ENCODE results near the gene FNBP1L. TPM values are rescaled to one million over a fixed set of nuclear protein-coding genes. Genes with fewer than 3 reads are reported as not detected.
"Not testable (repeated sequence)": the region's sequence is repeated elsewhere in the genome, so short reads cannot be mapped to it uniquely, and the experiment has no call there.

FNBP1L gene
- total RNA-seq, 1 donor from 2014 or later, result 50.0 TPM

DNA sequence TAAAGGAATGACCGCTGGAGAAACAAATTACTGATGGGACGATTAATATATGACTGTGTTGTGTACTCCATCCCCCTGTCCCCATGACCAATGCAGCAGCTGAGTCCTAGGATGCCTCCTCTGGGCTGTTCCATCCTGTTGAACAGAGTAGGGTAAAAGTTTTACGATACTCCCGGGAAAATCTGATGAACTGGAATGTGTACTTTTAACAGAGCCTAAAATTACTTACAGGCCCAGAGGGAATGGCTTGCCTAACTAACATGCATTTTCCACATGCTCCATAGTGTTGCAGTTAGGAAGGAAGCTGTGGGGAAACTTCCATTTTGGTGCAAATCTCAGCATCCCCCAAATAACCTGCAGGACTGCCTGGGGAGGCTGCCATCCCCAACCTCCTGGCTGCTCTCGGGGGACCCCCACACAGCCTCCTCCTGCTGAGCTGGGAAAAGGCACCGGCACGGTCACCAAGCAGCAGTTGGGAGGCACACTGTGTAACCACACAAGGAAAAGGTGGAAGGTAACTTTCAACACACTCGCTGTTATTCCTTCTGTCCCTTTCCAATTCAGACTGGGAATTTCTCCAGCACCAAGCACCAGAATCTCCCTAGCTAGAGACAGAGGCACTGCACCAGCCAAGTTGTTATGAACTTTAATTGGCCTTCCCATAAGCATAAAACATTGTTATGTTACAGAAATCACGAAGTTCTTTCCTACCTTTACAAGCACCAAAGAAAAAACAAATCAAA, 136.5 kb downstream of the FNBP1L start:
- intact Hi-C loops (cut with DNase I), result no loop called here
- TF ChIP-seq, protein P1, sequence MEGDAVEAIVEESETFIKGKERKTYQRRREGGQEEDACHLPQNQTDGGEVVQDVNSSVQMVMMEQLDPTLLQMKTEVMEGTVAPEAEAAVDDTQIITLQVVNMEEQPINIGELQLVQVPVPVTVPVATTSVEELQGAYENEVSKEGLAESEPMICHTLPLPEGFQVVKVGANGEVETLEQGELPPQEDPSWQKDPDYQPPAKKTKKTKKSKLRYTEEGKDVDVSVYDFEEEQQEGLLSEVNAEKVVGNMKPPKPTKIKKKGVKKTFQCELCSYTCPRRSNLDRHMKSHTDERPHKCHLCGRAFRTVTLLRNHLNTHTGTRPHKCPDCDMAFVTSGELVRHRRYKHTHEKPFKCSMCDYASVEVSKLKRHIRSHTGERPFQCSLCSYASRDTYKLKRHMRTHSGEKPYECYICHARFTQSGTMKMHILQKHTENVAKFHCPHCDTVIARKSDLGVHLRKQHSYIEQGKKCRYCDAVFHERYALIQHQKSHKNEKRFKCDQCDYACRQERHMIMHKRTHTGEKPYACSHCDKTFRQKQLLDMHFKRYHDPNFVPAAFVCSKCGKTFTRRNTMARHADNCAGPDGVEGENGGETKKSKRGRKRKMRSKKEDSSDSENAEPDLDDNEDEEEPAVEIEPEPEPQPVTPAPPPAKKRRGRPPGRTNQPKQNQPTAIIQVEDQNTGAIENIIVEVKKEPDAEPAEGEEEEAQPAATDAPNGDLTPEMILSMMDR (IDR thresholded peaks at IDR 0.05), result no peak
- peak overlapping the region; percentile 32 for H3K4me3 ChIP-seq
- peaks cover 61% of the 10 kb centered on the region for H3K36me3 ChIP-seq
- peak overlapping the region; percentile 76 for H3K27ac ChIP-seq
- H3K9me3 ChIP-seq, result no peaks in the 10 kb centered on the region
- no peaks in the 10 kb centered on the region for H3K27me3 ChIP-seq
- H3K4me1 ChIP-seq, result peaks cover 24% of the 10 kb centered on the region
- DNase-seq, result no peak
- peak; percentile 27 for ATAC-seq

DNA sequence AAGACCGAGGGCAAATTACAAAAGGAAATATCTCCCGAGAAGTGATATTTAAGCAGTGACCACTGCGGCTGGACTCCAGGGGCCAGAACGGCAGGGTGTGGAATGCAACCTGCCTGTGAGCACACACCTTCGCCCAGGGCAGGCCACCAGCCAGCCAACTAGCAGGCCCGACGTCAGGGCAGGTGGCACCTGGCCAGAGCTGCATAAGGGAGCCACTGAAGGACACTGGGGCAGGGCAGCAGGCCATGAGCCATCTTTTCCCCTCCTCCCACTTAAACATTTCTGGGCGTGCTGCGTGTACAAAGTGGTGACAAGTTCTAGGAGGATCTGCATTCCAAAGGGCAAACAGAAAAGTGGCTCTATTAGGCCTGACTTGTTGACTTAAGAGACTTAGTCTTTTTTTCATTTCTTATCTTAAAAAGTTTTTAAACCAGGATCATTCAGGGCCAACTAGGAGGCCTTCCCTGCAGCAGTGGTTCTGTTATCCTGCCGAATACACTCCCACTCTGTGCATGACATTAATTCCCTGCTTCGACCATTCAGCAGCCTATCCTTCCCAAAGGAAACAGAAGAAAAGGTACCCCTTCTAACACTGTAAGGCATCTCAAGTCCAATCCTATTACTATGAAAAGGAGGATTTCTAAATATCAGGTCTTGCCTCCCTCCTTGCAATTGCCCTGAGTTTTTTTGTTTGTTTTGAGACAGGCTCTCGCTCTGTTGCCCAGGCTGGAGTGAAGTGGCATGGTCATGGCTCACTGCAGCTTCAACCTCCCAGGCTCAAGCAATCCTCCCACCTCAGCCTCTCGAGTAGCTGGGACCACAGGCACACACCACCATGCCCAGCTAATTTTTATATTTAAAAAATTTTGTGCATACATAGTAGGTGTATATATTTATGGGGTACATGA, 137.4 kb downstream of the FNBP1L start:
- Histone ChIP-seq H3K9me3 (no peaks in the 10 kb centered on the region), H3K4me3 (peak overlapping the region; percentile 32), H3K27ac (peak overlapping the region; percentile 76), H3K4me1 (peaks cover 22% of the 10 kb centered on the region), H3K27me3 (no peaks in the 10 kb centered on the region), H3K36me3 (peaks cover 68% of the 10 kb centered on the region)
- ATAC-seq (peak; percentile 95), DNase-seq (peak; percentile 97)
- TF ChIP-seq, protein P1 (IDR thresholded peaks at IDR 0.05), result no peak
- intact Hi-C loops (cut with DNase I), result no loop called here

- Histone ChIP-seq H3K36me3 (peaks cover 52% of the 10 kb centered on the region), H3K27ac (no peak overlapping the region), H3K4me3 (no peak overlapping the region), H3K4me1 (peaks cover 34% of the 10 kb centered on the region), H3K9me3 (no peaks in the 10 kb centered on the region), H3K27me3 (no peaks in the 10 kb centered on the region)
- TF ChIP-seq, protein P1 (IDR thresholded peaks at IDR 0.05), result no peak
- intact Hi-C loops (cut with DNase I), result no loop called here
- ATAC-seq, result no peak
- no peak for DNase-seq
Measured at GRCh38 chr1:93587354-93587753, 139.4 kb downstream of the FNBP1L start.

DNA sequence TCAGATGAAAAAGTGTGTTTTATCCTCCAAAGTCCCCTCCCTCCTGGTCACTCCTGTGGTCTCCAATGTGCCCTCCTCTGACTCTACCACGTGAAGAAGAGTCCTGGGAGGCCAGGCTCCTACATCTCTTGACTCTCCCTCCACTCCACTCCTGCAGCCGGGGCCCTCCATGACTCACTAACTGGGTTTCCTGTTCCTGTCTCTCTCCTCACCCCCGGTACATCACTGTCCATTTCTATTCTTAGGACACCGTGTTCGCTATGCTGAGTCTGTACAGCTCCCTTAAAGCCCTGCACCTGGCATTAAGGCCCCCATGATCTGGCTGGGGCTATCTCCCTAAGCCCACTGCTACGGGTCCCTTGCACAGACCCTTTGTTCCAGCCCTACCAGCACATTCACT, 140.3 kb downstream of the FNBP1L start:
- no peaks in the 10 kb centered on the region for H3K27me3 ChIP-seq
- TF ChIP-seq, protein P1 (IDR thresholded peaks at IDR 0.05), result no peak
- H3K27ac ChIP-seq, result no peak overlapping the region
- peaks cover 39% of the 10 kb centered on the region for H3K4me1 ChIP-seq
- peaks cover 44% of the 10 kb centered on the region for H3K36me3 ChIP-seq
- H3K9me3 ChIP-seq, result no peaks in the 10 kb centered on the region
- H3K4me3 ChIP-seq, result no peak overlapping the region
- intact Hi-C loops (cut with DNase I), result no loop called here
- DNase-seq, result no peak
- no peak for ATAC-seq

DNA sequence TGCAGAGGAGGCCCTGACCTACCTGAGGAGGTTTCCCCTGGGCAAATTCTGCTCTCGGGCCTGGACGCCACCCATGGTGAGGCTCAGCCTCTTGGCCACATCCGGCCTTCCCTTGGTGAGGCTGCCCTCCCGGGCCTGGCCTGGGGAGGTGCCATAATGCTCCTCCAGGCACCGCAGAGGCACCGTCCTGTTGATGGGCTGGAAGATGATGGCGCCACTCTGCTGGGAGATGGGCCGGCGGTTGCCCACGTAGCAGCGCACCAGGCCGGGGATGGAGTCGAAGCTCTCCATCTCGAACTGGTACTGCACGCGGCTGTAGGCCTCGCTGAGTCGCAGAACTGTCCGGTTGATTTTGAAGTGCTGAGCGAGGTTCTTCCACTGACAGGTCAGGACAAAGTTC, 141.0 kb downstream of the FNBP1L start:
- Histone ChIP-seq H3K4me3 (no peak overlapping the region), H3K4me1 (peaks cover 37% of the 10 kb centered on the region), H3K36me3 (peaks cover 37% of the 10 kb centered on the region), H3K27me3 (no peaks in the 10 kb centered on the region), H3K27ac (no peak overlapping the region), H3K9me3 (no peaks in the 10 kb centered on the region)
- DNase-seq (no peak), ATAC-seq (no peak)
- TF ChIP-seq, protein P1 (IDR thresholded peaks at IDR 0.05), result no peak
- intact Hi-C loops (cut with DNase I), result no loop called here

DNA sequence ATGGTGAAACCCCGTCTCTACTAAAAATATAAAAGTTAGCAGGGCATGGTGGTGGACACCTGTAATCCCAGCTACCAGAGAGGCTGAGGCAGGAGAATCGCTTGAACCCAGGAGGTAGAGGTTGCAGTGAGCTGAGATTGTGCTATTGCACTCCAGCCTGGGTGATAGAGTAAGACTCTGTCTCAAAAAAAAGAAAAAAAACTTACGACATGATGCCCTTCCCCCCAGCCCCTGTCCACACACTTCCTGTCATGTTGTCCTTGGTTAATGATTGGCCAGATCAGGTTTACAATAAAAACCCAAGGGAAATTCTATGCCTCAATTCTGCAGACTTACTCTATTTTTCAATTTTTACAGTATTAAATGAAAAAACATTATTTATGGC, 143.4 kb downstream of the FNBP1L start:
- Histone ChIP-seq H3K36me3 (peaks cover 32% of the 10 kb centered on the region), H3K4me1 (peaks cover 28% of the 10 kb centered on the region), H3K27ac (peak overlapping the region; percentile 37)
- ATAC-seq, result peak; percentile 35
- DNase-seq; H3K27me3 ChIP-seq; H3K9me3 ChIP-seq; intact Hi-C loops (cut with DNase I); H3K4me3 ChIP-seq: not testable (repeated sequence)
